Measurements from ENCODE around the gene PRAF2. TPM values are rescaled to one million over a fixed set of nuclear protein-coding genes. Genes with fewer than 3 reads are reported as not detected.

Gene PRAF2
- total and polyA plus RNA-seq, 2 of the 13 experiments (the other 11 are each of a cell fraction or from before 2014, with no cell fraction given): 0.33 to 2.6 TPM

GRCh38 chrX:49043220-49043986, 30.4 kb downstream of the PRAF2 start, which contains the start of gene TFE3 (continued):
- no peak for TF ChIP-seq SMAD1 (CRISPR knock-in tag; IDR thresholded peaks at IDR 0.05; ENCODE audit: borderline replicate concordance, low read depth)
- peak; percentile 53; the same call in 1 of the 2 replicates for TF ChIP-seq PHF8 (CRISPR knock-in tag; IDR thresholded peaks at IDR 0.05)
- TF ChIP-seq ZNF776 (CRISPR knock-in tag; IDR thresholded peaks at IDR 0.05): no peak
- no peak for TF ChIP-seq ZFP41 (CRISPR knock-in tag; IDR thresholded peaks at IDR 0.05; ENCODE audit: borderline replicate concordance)
- TF ChIP-seq AGO2 (optimal IDR thresholded peaks at IDR 0.05; ENCODE audit: low read depth, low read length): peak; percentile 39
- peak; percentile 71 for TF ChIP-seq CREM (IDR thresholded peaks at IDR 0.05)
- TF ChIP-seq CREM (CRISPR knock-in tag; IDR thresholded peaks at IDR 0.05): no peak
- TF ChIP-seq SOX6 (IDR thresholded peaks at IDR 0.05): no peak
- TF ChIP-seq SOX6 (CRISPR knock-in tag; IDR thresholded peaks at IDR 0.05): peak; percentile 30; the same call in 1 of the 2 replicates
- no peak for TF ChIP-seq GATAD2A (CRISPR knock-in tag; IDR thresholded peaks at IDR 0.05)
- no peak for TF ChIP-seq FUBP1 (CRISPR knock-in tag; IDR thresholded peaks at IDR 0.05; ENCODE audit: borderline replicate concordance)
- no peak for TF ChIP-seq ZNF24 (IDR thresholded peaks at IDR 0.05)
- peak; percentile 100; the same call in 1 of the 2 replicates for TF ChIP-seq ZFP90 (CRISPR knock-in tag; IDR thresholded peaks at IDR 0.05; ENCODE audit: borderline replicate concordance)
- 0 out of 2 replicates have a peak, but pooled peaks have one; percentile 66 for TF ChIP-seq TARDBP (CRISPR knock-in tag; IDR thresholded peaks at IDR 0.05)
- TF ChIP-seq ZNF503 (CRISPR knock-in tag; IDR thresholded peaks at IDR 0.05): no peak
- no peak for TF ChIP-seq NCOA5 (CRISPR knock-in tag; IDR thresholded peaks at IDR 0.05)
- 0 out of 2 replicates have a peak, but pooled peaks have one; percentile 38 for TF ChIP-seq TFDP2 (CRISPR knock-in tag; IDR thresholded peaks at IDR 0.05)
- no peak for TF ChIP-seq SRF (IDR thresholded peaks at IDR 0.05; ENCODE audit: low read depth, low read length)
- peak; percentile 32; the same call in 1 of the 2 replicates for TF ChIP-seq ZNF142 (CRISPR knock-in tag; IDR thresholded peaks at IDR 0.05)
